Hepatocyte (in vitro differentiated cells): ENCODE data around the gene SLC13A2. TPM values are rescaled to one million over a fixed set of nuclear protein-coding genes. Genes with fewer than 3 reads are reported as not detected.

Experiments used
- DNase-seq: peaks from one replicate; pipeline ENCODE4 v3.0.0-alpha.2; 2016; ENCODE audit warnings: low spot score
- H2AFZ ChIP-seq: fragments of 200-600 bp; sonication (generic); 2 replicates; pipeline ENCODE4 v1.6.0; 2016; ENCODE audit warnings: antibody characterized with exemption, mild to moderate bottlenecking
- H3K27ac ChIP-seq: fragments of 200-600 bp; sonication (generic); 2 replicates; pipeline ENCODE4 v1.5.1; 2016; ENCODE audit warnings: mild to moderate bottlenecking
- H3K27me3 ChIP-seq: fragments of 200-600 bp; sonication (generic); 2 replicates; pipeline ENCODE4 v1.6.1; 2016
- H3K36me3 ChIP-seq: fragments of 200-600 bp; sonication (generic); replicated peaks from 2 replicates; pipeline ENCODE4 v1.5.1; 2016; ENCODE audit warnings: low read depth; ENCODE audit not compliant: insufficient read depth
- H3K4me1 ChIP-seq: fragments of 200-600 bp; sonication (generic); 2 replicates; pipeline ENCODE4 v1.5.1; 2016; ENCODE audit warnings: mild to moderate bottlenecking, moderate library complexity; ENCODE audit not compliant: insufficient read depth
- H3K4me2 ChIP-seq: fragments of 200-600 bp; sonication (generic); 2 replicates; pipeline ENCODE4 v1.6.0; 2016
- H3K4me3 ChIP-seq: fragments of 200-600 bp; sonication (generic); 2 replicates; pipeline ENCODE4 v1.5.1; 2016; ENCODE audit warnings: mild to moderate bottlenecking
- H3K79me2 ChIP-seq: fragments of 200-600 bp; sonication (generic); 2 replicates; pipeline ENCODE4 v1.6.0; 2017; ENCODE audit warnings: mild to moderate bottlenecking
- H3K9me2 ChIP-seq: fragments of 200-600 bp; sonication (generic); replicated peaks from 2 replicates; pipeline ENCODE4 v1.6.0; 2017; ENCODE audit warnings: mild to moderate bottlenecking; ENCODE audit not compliant: insufficient read depth
- H3K9me3 ChIP-seq: fragments of 200-600 bp; sonication (generic); 2 replicates; pipeline ENCODE4 v1.5.1; 2016; ENCODE audit warnings: low read depth, mild to moderate bottlenecking
- H4K20me1 ChIP-seq: fragments of 200-600 bp; sonication (generic); 2 replicates; pipeline ENCODE4 v1.6.0; 2016; ENCODE audit warnings: mild to moderate bottlenecking; ENCODE audit not compliant: insufficient read depth, poor library complexity, severe bottlenecking
- EZH2 ChIP-seq: fragments of 200-600 bp; sonication (generic); IDR thresholded peaks from 2 replicates; pipeline ENCODE4 v1.6.1; 2016; ENCODE audit warnings: antibody characterized with exemption, mild to moderate bottlenecking, borderline replicate concordance
- EZH2phosphoT487 ChIP-seq: fragments of 200-600 bp; sonication (generic); IDR thresholded peaks from one replicate; pipeline ENCODE4 v1.6.1; 2018; ENCODE audit warnings: antibody characterized with exemption, mild to moderate bottlenecking, low read depth, moderate library complexity; ENCODE audit not compliant: unreplicated experiment, severe bottlenecking
- WGBS: methylation state at CpG from one replicate; pipeline ENCODE4 v1.1.6; 2016; ENCODE audit warnings: low lambda C conversion rate; ENCODE audit errors: missing lambda C conversion rate; 5-methylcytosine and 5-hydroxymethylcytosine counted together
- polyA plus RNA-seq: library from polyadenylated mRNA; unstranded; fragments of >200 nt; fragmentation: Nextera tagmentation; extraction: Ambion mirVana; gene quantifications from 2 replicates; pipeline ENCODE4 v1.2.1, GENCODE V29; 2016
- total RNA-seq: library from RNA; depleted of rRNA; stranded (reverse); fragments of >200 nt; gene quantifications from 2 replicates; pipeline ENCODE4 v1.2.3, GENCODE V29; 2014
- TF ChIP-seq, protein P1 (sequence below): fragments of 200-600 bp; sonication (generic); IDR thresholded peaks from 2 replicates; pipeline ENCODE4 v1.5.1; 2016; ENCODE audit warnings: antibody characterized with exemption, mild to moderate bottlenecking; ENCODE audit not compliant: poor library complexity

SLC13A2 gene
- total and polyA plus RNA-seq, 2 experiments from 2014 or later = 2.0 TPM

DNA sequence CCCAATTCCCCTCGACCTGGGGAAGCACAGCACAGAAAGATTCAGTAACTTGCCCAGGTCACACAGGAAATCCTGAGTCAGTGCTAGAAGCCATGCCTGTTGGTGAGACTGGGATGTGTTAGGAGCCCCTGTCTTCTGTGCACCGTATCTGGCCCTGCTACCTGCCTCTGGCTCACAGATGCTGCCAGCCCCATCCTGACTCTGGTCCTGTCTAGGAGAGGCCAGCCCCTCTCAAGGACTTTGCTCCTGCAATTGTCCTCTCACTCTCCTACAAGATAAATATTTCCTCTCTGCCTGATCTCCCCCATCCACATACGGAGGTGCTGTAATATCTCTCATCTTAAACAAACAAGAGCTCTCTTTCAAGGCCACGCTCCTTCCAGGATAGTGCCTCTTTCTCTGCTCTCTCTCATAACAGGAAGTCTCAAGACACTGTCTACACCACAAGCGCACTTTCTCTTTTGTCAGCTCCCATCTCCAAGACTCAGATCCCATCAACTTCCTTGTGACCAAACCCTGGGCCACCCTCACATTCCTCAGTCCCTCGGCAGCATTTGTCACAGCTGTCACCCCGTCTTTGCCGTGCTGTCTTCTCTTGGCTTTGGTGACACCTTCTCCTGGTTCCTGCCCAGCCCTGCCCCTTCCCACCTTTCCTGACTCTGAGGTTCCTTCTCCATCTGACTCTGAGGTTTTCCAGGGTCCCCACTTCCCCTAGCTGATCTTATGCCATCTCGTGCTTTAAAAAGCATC, 1.9 kb downstream of the SLC13A2 start:
- Histone ChIP-seq H3K4me3 (no peak overlapping the region), H3K9me3 (no peaks in the 10 kb centered on the region), H3K4me1 (peaks cover 23% of the 10 kb centered on the region), H3K79me2 (no peaks in the 10 kb centered on the region), H2AFZ (no peak overlapping the region), H3K36me3 (no peaks in the 10 kb centered on the region), H3K27ac (peak overlapping the region; percentile 64), H3K27me3 (no peaks in the 10 kb centered on the region), H3K4me2 (peak overlapping the region; percentile 57), H3K9me2 (no peaks in the 10 kb centered on the region), H4K20me1 (no peaks in the 10 kb centered on the region)
- 59% methylated on average over 9 of the region's 9 CpGs for WGBS
- peak; percentile 67 for DNase-seq
- no peak for TF ChIP-seq EZH2phosphoT487

- 81% methylated on average over 11 of the region's 11 CpGs for WGBS
- Histone ChIP-seq H3K27me3 (no peaks in the 10 kb centered on the region), H2AFZ (no peak overlapping the region), H3K4me3 (no peak overlapping the region), H3K9me2 (no peaks in the 10 kb centered on the region), H3K27ac (peak overlapping the region; percentile 64), H4K20me1 (no peaks in the 10 kb centered on the region), H3K36me3 (no peaks in the 10 kb centered on the region), H3K79me2 (no peaks in the 10 kb centered on the region), H3K4me2 (no peak overlapping the region), H3K4me1 (peaks cover 18% of the 10 kb centered on the region), H3K9me3 (no peaks in the 10 kb centered on the region)
- TF ChIP-seq EZH2 = no peak
- no peak for TF ChIP-seq EZH2phosphoT487
- TF ChIP-seq, protein P1, sequence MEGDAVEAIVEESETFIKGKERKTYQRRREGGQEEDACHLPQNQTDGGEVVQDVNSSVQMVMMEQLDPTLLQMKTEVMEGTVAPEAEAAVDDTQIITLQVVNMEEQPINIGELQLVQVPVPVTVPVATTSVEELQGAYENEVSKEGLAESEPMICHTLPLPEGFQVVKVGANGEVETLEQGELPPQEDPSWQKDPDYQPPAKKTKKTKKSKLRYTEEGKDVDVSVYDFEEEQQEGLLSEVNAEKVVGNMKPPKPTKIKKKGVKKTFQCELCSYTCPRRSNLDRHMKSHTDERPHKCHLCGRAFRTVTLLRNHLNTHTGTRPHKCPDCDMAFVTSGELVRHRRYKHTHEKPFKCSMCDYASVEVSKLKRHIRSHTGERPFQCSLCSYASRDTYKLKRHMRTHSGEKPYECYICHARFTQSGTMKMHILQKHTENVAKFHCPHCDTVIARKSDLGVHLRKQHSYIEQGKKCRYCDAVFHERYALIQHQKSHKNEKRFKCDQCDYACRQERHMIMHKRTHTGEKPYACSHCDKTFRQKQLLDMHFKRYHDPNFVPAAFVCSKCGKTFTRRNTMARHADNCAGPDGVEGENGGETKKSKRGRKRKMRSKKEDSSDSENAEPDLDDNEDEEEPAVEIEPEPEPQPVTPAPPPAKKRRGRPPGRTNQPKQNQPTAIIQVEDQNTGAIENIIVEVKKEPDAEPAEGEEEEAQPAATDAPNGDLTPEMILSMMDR = no peak
- DNase-seq = no peak
Measured at GRCh38 chr17:28476076-28476865, 2.8 kb downstream of the SLC13A2 start.

GRCh38 chr17:28477928-28478327, 4.5 kb downstream of the SLC13A2 start:
- Histone ChIP-seq H3K79me2 (no peaks in the 10 kb centered on the region), H2AFZ (no peak overlapping the region), H3K36me3 (no peaks in the 10 kb centered on the region), H3K27ac (no peak overlapping the region), H3K4me1 (peaks cover 16% of the 10 kb centered on the region), H3K9me3 (no peaks in the 10 kb centered on the region), H3K4me2 (no peak overlapping the region), H3K4me3 (no peak overlapping the region), H3K9me2 (no peaks in the 10 kb centered on the region), H3K27me3 (no peaks in the 10 kb centered on the region), H4K20me1 (no peaks in the 10 kb centered on the region)
- DNase-seq = no peak
- 94% methylated on average over 7 of the region's 7 CpGs for WGBS
- TF ChIP-seq EZH2 (no peak), EZH2phosphoT487 (no peak)
- TF ChIP-seq, protein P1 = no peak
